ENCODE results near the gene IFI16.
"Not testable (repeated sequence)": the region's sequence is repeated elsewhere in the genome, so short reads cannot be mapped to it uniquely, and the experiment has no call there.

The IFI16 gene

DNA sequence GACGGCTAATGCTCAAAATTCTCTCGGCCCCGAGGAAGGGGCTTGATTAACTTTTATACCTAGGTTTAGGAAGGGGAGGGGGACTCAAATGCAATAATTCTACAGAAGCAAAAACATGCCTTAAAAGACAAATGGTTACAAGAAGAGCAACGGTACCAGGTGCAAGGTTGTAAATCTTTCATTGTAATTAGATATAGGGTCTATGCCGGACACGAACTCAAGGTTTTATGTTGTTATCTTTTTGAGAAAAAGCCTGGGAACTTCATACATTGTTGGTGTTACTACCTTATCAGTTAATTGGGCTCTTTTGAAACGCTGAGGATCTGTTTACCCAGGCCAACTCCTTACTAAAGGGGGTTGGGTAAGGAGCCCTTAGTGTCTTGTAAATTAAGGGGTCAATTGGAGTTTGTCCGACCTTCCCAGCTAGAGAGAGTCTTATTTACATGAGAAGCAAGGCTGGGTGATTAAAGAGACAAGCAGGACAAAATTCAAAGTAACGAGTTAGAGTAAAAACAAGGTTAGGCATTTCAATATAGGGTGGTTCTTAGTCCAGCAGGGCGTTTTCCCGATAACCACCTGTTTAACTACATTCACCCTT, 3.4 kb upstream of the IFI16 start:
- not testable (repeated sequence) for FAIRE-seq; DNase-seq (ENCODE audit: insufficient read length, low spot score)

DNA sequence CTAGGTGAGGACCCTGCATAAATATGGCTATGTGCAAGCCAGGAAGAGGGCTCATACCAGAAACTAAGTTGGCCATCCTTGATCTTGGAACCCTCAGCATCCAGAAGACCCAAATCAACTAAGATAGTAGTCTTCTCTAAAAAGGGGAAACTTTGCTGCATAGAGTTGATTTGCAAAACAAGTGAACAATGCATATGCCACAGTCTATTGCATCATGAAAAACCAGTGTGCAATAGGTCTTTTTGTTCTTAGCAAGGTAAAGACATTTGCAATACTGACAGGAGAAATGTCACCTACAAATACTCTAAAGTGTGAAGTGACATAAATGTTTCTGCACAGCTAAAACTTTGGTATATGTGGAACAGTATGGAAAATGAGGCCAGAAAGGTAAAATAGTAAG, 2.0 kb upstream of the IFI16 start:
- DNase-seq (ENCODE audit: insufficient read length, low spot score) (no peak), FAIRE-seq (no peak)

DNA sequence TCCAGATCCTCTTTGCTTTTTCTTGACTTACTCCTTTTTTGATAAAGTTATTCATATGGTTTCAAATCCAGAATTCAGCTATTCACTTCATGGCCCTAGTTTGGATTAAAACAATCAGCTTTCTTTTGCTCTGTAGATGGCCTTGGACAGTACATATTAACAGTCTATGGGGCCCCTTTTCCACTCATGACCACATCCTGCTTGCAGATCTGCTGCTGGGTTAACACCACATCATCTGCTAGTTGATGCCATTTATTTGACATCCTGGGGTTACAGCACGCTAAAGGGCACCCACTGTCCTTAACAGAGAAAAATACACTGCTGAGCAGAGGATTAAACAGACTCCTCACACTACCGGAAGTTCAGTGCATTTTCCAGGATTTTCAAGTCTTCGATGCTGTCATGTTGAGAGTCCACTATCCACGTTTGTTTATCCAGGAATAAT, 941 bp upstream of the IFI16 start:
- no peak for DNase-seq (ENCODE audit: insufficient read length, low spot score)

DNA sequence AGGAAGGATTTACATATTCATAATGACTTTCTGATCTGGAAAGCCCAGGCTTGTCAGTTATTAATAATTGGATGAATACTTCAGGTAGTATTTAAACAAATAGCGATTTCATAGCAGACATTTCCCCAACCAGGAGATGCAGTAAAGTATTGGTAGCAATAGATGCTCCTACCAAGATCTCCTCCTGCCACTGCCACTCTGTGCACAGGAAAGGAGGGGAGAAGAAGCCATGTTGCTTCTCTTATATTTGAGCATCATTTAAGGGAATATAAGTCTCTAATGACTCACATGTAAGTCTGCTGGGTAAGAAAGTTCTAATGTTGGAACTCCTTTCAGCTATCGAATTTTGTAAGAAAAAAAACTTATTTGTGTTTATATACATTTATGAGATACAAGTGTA, 420 bp upstream of the IFI16 start:
- DNase-seq (ENCODE audit: insufficient read length, low spot score) (no peak), FAIRE-seq (no peak)

More for the DNA sequence above, 941 bp upstream of the IFI16 start:
- FAIRE-seq = peak; percentile 100

- no peak for DNase-seq (ENCODE audit: insufficient read length, low spot score)
- FAIRE-seq = no peak
Measured at GRCh38 chr1:159010391-159010790, 684 bp downstream of the IFI16 start.

- DNase-seq (ENCODE audit: insufficient read length, low spot score); FAIRE-seq: not testable (repeated sequence)
Measured at GRCh38 chr1:159011001-159011400, 1.3 kb downstream of the IFI16 start.

DNA sequence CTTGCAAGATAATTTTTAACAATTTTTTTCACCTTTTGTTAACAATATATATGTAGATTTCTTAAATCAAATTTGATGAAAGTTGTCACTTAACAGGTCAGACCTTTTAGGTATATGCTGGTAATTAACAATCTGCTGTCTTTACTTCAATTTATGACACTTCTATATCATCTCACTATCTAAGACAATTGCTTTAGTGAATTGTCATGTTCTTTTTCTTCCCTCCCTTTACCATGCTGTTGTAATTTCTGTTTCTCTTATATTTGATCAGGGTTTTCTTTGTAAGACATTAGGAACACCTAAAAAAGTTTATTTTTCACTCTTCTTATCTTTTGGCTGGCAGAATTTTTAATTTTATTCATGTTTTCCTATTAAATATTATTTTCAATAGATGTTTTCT, 2.0 kb downstream of the IFI16 start:
- no peak for FAIRE-seq

DNA sequence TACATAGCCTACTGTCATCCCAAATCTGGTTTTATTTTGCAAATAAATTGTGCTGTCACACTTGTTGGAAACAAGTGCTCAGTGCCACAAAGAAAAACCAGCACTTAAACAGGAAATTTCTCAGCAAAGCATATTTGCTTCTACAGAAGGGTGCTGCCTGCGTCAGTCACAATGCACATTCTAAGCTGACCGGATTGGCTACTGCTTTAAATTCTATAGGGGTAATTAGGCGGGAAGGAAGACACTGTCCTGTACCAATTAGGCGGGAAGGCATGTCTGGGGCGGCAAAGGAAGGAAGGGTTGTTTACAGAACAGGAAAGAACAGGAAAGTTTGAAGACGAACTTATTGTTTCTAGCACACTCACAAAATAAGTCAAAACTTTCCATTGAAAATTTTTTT, 2.8 kb downstream of the IFI16 start:
- peak; percentile 95 for FAIRE-seq
- DNase-seq (ENCODE audit: insufficient read length, low spot score) = no peak

More for the DNA sequence above, 2.0 kb downstream of the IFI16 start:
- no peak for DNase-seq (ENCODE audit: insufficient read length, low spot score)

DNA sequence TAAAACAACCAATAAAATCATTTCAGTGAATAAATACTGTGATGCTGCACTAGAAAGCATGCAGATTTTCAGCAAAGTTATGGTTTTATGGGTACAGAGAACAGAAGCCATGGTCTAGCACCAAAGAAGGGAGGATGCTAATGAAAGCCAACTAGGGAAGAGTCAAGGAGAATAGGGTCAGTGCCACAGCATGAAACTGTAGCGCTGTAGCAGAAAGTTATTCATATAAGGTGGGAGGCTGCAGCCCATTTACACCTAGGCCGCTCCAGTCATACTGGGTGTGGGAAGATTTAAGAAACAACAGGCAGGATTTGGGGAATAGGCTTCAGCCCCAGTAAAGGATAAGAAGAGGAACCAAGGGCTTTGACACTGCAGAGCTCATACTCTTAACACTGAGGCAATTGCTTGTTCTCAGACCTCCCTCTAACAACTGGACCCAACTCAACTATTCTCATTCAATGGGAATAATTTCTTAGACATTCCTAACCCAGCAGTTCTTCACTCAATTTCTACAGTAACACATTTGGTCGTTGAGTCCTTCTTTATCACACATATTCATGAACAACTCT, 4.4 kb downstream of the IFI16 start:
- FAIRE-seq = peak; percentile 93
- DNase-seq (ENCODE audit: insufficient read length, low spot score) = no peak

DNA sequence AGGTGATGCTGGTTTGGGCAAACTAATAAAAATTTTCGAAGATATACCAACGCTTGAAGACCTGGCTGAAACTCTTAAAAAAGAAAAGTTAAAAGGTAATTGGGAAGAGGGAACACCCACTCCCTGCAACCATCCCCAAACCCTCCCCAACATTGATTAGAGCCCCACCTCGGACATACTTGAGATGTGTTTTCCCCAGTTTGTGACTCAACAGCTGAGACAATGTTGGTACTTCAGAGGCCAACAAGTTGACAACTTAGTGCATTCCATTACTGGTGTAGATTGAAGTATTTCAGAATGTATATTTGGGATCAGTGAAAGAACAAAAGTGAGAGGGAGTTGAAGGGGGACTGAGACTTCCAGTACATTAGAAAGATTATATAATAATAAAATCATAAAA, 5.1 kb downstream of the IFI16 start:
- no peak for FAIRE-seq
- DNase-seq (ENCODE audit: insufficient read length, low spot score) = no peak

GRCh38 chr1:159015440-159015909, 5.8 kb downstream of the IFI16 start:
- FAIRE-seq (peak; percentile 100), DNase-seq (ENCODE audit: insufficient read length, low spot score) (peak; percentile 28)

DNA sequence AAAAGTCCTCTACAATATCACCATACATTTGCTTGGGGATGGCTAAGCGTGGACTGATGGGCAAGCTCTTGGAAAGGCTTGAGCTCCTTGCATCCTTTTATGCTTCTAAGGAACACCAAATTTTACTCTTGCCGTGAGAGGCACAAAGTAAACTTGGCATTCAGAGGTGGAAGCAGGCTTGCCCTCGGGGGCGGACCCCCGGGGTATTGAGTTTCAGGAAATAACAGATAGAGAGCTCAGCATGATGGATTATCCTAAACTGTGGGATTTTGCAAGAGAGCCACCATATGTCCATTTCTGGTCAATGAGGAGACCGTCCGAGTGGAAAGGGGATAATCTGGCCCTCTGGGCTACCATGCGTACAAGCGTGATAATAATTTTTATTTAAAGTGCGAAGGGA, 14.0 kb downstream of the IFI16 start:
- FAIRE-seq = no peak
- DNase-seq (ENCODE audit: insufficient read length, low spot score) = no peak

DNA sequence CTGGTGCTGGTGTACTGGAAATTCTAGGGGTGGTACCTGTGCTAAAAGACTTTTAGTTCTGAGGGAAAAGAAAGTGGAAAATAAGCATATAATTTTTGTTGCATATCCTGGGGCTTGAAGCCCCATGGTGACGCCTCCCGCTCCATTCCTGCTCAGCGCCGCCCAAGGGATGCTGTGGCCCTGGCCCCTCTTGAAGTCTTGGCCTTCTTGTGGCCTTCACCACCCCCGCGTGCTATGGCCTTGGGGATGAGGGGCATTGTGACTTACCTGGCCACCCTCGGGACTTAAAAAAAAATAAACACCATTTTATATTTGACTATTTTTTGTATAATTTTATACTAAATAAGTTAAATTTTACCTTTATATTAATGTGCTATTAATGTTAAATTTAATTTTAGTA, 15.3 kb downstream of the IFI16 start:
- DNase-seq (ENCODE audit: insufficient read length, low spot score) (no peak), FAIRE-seq (no peak)

DNA sequence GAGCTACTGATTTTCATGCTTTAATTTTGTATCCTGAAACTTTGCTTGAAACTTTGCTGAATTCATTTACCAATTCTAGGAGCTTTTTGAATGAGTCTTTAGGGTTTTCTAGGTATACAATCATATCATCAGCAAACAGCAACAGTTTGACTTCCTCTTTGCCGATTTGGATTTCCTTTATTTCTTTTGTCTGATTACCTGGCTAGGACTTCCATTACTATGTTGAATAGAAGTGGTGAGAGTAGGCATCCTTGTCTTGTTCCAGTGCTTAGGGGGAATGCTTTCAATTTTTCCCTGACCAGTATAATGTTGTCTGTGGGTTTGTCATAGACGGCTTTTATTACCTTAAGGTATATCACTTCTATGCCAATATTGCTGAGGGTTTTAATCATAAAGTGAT, 17.1 kb downstream of the IFI16 start:
- FAIRE-seq; DNase-seq (ENCODE audit: insufficient read length, low spot score): not testable (repeated sequence)

DNA sequence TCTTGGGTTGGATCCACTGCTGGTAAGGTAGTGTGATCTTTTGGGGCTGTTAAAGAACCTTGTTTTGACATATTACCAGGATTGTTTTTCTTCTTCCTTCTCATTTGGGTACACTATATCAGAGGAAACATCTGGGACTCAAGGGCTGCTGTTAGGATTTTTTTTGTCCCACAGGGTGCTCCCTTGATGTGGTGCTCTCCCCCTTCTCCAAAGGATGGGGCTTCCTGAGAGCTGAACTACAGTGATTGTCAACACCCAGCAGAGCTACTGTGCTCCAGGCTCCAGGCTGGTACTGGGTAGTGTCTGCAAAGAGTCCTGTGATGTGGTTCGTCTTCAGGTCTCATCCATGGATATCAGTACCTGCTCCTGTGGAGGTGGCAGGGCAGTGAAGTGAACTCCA, 20.6 kb downstream of the IFI16 start:
- no peak for FAIRE-seq
- DNase-seq (ENCODE audit: insufficient read length, low spot score) = no peak

DNA sequence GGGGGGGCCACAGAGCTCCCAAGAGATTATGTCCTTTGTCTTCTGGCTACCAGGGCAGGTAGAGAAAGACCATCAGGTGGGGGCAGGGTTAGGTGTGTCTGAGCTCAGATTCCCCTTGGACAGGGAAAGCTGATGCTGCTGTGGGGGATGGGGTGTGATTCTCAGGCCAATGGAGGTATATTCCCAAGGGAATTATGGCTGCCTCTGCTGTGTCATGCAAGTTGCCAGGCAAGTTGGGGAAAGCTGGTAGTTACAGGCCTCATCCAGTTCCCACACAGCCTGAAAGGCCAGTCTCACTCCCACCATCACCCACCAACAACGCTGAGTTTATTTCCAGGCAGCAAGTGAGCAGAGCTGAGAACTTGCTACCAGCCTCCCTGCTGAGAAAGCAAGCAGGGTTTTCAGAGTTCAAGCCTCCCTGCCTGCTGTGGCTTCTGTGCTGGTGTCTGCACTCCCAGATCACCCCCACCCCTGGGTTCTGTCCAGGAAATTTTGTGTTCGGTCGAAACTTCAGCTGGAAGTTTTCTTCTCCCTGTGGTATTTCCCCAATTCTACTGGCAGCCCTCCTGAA, 21.3 kb downstream of the IFI16 start:
- no peak for FAIRE-seq
- DNase-seq (ENCODE audit: insufficient read length, low spot score) = no peak

DNA sequence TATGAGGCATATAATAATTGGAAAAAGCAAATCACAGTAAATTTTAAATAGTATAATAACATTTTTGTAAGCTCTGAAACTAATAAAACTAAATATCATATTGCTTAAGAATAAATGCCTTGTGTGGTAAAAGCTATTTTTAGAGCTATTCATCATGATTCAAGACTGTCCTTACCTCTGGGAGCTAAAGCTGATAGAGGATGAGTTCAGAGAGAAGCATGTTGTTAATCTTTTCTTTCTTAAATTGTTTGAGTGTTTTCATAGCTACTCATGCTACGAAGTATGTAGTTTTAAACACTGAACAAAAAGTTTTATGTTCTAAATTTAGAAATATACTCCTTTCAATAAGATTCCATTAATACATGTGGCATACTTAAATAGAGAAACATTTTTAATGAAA, 30.5 kb downstream of the IFI16 start:
- no peak for DNase-seq (ENCODE audit: insufficient read length, low spot score)
- no peak for FAIRE-seq

DNA sequence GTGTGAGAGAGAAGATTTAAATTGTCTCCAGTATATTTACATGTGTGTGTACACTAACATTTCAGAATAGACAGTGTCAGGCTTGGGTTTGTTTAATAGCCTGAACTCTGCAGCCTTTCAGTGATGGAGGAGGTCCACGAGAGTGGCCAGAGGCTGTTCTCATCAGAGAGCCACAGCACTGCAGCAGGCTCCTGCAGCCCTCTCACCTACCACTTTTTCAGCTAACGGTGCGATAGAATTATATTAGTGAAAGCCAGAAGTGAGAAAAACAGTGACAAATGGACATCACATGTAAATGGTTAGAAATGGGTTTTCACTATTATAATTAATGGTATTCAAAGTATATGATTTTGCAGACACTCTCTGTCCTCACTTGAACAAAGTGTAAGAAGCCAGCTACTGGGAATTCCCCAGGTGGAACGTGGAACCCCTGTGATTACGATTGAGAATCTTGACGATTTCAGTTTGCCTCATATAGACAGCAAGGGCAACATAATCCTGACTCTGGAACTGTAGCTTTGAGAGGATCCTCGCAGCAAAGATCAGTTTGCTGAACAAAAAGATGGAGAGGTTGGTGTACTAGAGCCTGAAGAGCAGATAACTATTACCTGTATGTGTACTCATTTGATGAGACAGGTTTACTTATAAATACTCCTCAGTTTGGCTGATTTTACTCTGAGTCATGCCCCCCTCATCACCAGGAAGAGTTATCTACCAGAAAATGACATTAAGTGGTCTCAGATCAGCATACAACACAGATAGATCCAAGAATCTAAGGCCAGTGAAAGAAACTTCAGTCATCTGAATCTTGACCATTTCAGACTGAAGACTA, 31.4 kb downstream of the IFI16 start:
- no peak for FAIRE-seq

DNA sequence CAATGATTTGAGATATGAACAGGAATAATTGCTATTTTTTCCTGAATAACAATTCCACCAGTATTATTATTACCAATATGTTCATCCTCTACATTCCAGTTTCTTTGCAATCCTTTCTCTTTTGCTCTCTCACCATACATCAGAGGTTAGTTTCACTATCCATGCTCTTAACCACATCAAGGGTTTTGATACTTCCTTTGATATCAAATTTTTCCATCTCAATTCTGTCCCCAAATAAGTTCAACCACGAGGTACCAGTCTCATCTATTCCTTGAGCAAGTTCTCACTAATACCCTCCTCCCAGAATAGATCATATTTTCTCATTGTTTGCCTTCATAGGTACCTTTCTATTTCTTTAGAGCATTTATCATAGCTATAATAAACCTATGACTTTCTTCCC, 36.8 kb downstream of the IFI16 start:
- peak; percentile 53 for FAIRE-seq
- DNase-seq (ENCODE audit: insufficient read length, low spot score) = not testable (repeated sequence)

More for the DNA sequence above, 31.4 kb downstream of the IFI16 start:
- DNase-seq (ENCODE audit: insufficient read length, low spot score) = no peak

- FAIRE-seq = no peak
- DNase-seq (ENCODE audit: insufficient read length, low spot score) = no peak
Measured at GRCh38 chr1:159051436-159051835, 41.7 kb downstream of the IFI16 start.

- FAIRE-seq (no peak), DNase-seq (ENCODE audit: insufficient read length, low spot score) (no peak)
Measured at GRCh38 chr1:159054427-159054826, 44.7 kb downstream of the IFI16 start.
